Thoracic aorta (tissue), 2 donors: Measurements from ENCODE around the gene PAK1. TPM values are rescaled to one million over a fixed set of nuclear protein-coding genes. Genes with fewer than 3 reads are reported as not detected.

Experiments
- ATAC-seq: fragments of 150-250 bp; one replicate; pipeline ENCODE4 v1.8.0; 2017; ENCODE audit warnings: low read depth; ENCODE audit not compliant: insufficient number of reproducible peaks, low FRiP score
- DNase-seq: peaks from one replicate; pipeline ENCODE4 v3.0.0-alpha.2; 2020; ENCODE audit warnings: low spot score
- H3K27ac ChIP-seq, 2 donors: fragments of 200-600 bp; sonication (generic); 1 replicate in 1 of 2; 2 replicates in 1 of 2; pipeline ENCODE4 v1.5.1; 2016; ENCODE audit warnings: mild to moderate bottlenecking in 2 of 2, moderate library complexity in 2 of 2
- H3K27me3 ChIP-seq: fragments of 200-600 bp; sonication (generic); replicated peaks from 2 replicates; pipeline ENCODE4 v1.6.0; 2016; ENCODE audit warnings: mild to moderate bottlenecking; ENCODE audit not compliant: insufficient read depth
- H3K36me3 ChIP-seq: fragments of 200-600 bp; sonication (generic); one replicate; pipeline ENCODE4 v1.5.1; 2016
- H3K4me1 ChIP-seq, 2 donors: fragments of 200-600 bp; sonication (generic); 1 replicate in 1 of 2; 2 replicates in 1 of 2; pipeline versions ENCODE4 v1.5.1 to v1.6.0; 2016; ENCODE audit warnings: low read depth in 2 of 2, mild to moderate bottlenecking in 1 of 2; ENCODE audit not compliant: control insufficient read depth in 1 of 2
- H3K4me3 ChIP-seq: fragments of 200-600 bp; sonication (generic); 2 replicates; pipeline ENCODE4 v1.5.1; 2016; ENCODE audit warnings: mild to moderate bottlenecking
- H3K9me3 ChIP-seq: fragments of 200-600 bp; sonication (generic); 2 replicates; pipeline ENCODE4 v1.5.1; 2016
- CTCF ChIP-seq: fragments of 200-600 bp; sonication (generic); IDR thresholded peaks from one replicate; pipeline ENCODE4 v1.5.1; 2019; ENCODE audit warnings: antibody characterized with exemption
- total RNA-seq, 2 donors: library from RNA; depleted of rRNA; stranded (reverse); fragments of >200 nt; gene quantifications; one replicate each; pipeline versions ENCODE4 v1.1.0 to v1.2.3, GENCODE V29; 2016

PAK1 gene
- total RNA-seq, 2 donors from 2014 or later: 29.4 to 48.3 TPM

GRCh38 chr11:77423624-77424023 is 50.3 kb downstream of the PAK1 start:
- H3K9me3 ChIP-seq: no peaks in the 10 kb centered on the region
- H3K4me1 ChIP-seq: no peaks in the 10 kb centered on the region
- no peak for DNase-seq
- H3K36me3 ChIP-seq: no peaks in the 10 kb centered on the region
- no peak for ATAC-seq
- H3K27ac ChIP-seq: no peak overlapping the region
- TF ChIP-seq CTCF: no peak
- no peak overlapping the region for H3K4me3 ChIP-seq
- H3K27me3 ChIP-seq: no peaks in the 10 kb centered on the region

GRCh38 chr11:77422687-77423086 is 51.2 kb downstream of the PAK1 start:
- Histone ChIP-seq H3K4me1 (no peaks in the 10 kb centered on the region), H3K27ac (no peak overlapping the region), H3K27me3 (no peaks in the 10 kb centered on the region), H3K9me3 (no peaks in the 10 kb centered on the region), H3K36me3 (no peaks in the 10 kb centered on the region), H3K4me3 (no peak overlapping the region)
- no peak for TF ChIP-seq CTCF
- DNase-seq (no peak), ATAC-seq (no peak)

- no peaks in the 10 kb centered on the region for H3K4me1 ChIP-seq
- no peak overlapping the region for H3K27ac ChIP-seq
- DNase-seq (no peak), ATAC-seq (no peak)
- no peak overlapping the region for H3K4me3 ChIP-seq
- TF ChIP-seq CTCF: no peak
- H3K9me3 ChIP-seq: no peaks in the 10 kb centered on the region
- H3K36me3 ChIP-seq: no peaks in the 10 kb centered on the region
- no peaks in the 10 kb centered on the region for H3K27me3 ChIP-seq
These were observed 52.7 kb downstream of the PAK1 start for GRCh38 chr11:77421041-77421723.

- H3K27ac ChIP-seq: no peak overlapping the region
- no peak for TF ChIP-seq CTCF
- DNase-seq (no peak), ATAC-seq (no peak)
- H3K4me3 ChIP-seq: no peak overlapping the region
- no peaks in the 10 kb centered on the region for H3K27me3 ChIP-seq
- no peaks in the 10 kb centered on the region for H3K36me3 ChIP-seq
- no peaks in the 10 kb centered on the region for H3K9me3 ChIP-seq
- no peaks in the 10 kb centered on the region for H3K4me1 ChIP-seq
These were observed 54.8 kb downstream of the PAK1 start for GRCh38 chr11:77418971-77419597.

GRCh38 chr11:77418155-77418970 is 55.5 kb downstream of the PAK1 start:
- Histone ChIP-seq H3K4me1 (no peaks in the 10 kb centered on the region), H3K36me3 (no peaks in the 10 kb centered on the region), H3K27ac (no peak overlapping the region), H3K27me3 (no peaks in the 10 kb centered on the region), H3K9me3 (no peaks in the 10 kb centered on the region), H3K4me3 (no peak overlapping the region)
- TF ChIP-seq CTCF: no peak
- no peak for ATAC-seq
- no peak for DNase-seq
